Parathyroid adenoma (tissue), 2 donors: ENCODE data around the gene UBQLN4.

Source experiments
- H2AFZ ChIP-seq: fragments of 300-600 bp; sonication (generic); one replicate; pipeline ENCODE4 v1.7.0; 2017; ENCODE audit warnings: antibody characterized with exemption, mild to moderate bottlenecking
- H3K27ac ChIP-seq: fragments of 300-600 bp; sonication (generic); one replicate; pipeline ENCODE4 v1.7.0; 2017
- H3K27me3 ChIP-seq: fragments of 300-600 bp; sonication (generic); one replicate; pipeline ENCODE4 v1.7.0; 2017; ENCODE audit warnings: low read length; ENCODE audit not compliant: control insufficient read depth, insufficient read depth
- H3K36me3 ChIP-seq: fragments of 300-600 bp; sonication (generic); one replicate; pipeline ENCODE4 v1.7.0; 2017; ENCODE audit warnings: low read length; ENCODE audit not compliant: control insufficient read depth, insufficient read depth
- H3K4me1 ChIP-seq: fragments of 300-600 bp; sonication (generic); one replicate; pipeline ENCODE4 v1.7.0; 2017; ENCODE audit warnings: control low read depth
- H3K4me2 ChIP-seq: fragments of 300-600 bp; sonication (generic); one replicate; pipeline ENCODE4 v1.7.0; 2017; ENCODE audit warnings: low read length
- H3K4me3 ChIP-seq: fragments of 300-600 bp; sonication (generic); one replicate; pipeline ENCODE4 v1.7.0; 2017; ENCODE audit warnings: low read depth, low read length
- H3K79me2 ChIP-seq: fragments of 300-600 bp; sonication (generic); one replicate; pipeline ENCODE4 v1.7.0; 2017; ENCODE audit warnings: control low read depth
- H3K9ac ChIP-seq: fragments of 300-600 bp; sonication (generic); one replicate; pipeline ENCODE4 v1.7.0; 2017; ENCODE audit warnings: mild to moderate bottlenecking
- H3K9me3 ChIP-seq: fragments of 300-600 bp; sonication (generic); one replicate; pipeline ENCODE4 v1.7.0; 2017; ENCODE audit warnings: low read length; ENCODE audit not compliant: control insufficient read depth
- TF ChIP-seq, protein P1 (sequence below): fragments of 300-600 bp; sonication (generic); IDR thresholded peaks from one replicate; pipeline ENCODE4 v1.7.0; 2017; ENCODE audit warnings: antibody characterized with exemption, mild to moderate bottlenecking
- donor health status: primary hyperparathyroidism.

The UBQLN4 gene

DNA sequence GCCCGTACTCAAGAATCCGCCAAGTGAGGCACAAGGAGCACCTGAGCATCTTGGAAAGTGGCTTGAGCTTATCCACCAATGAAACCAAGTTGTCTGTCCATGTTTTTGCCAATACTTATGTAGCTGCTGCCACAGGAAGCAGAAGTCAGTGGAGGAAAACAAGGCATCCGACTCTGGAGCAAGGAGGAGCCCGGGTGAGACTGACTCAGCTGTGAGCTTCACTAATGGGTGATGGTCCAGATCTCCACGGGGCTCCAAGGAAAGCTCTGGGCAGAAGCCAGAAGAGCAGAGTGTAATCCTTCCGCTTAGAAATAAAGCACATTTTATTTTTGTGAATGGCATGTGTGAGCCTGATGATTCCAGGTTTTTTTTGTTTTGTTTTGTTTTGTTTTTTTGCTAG lies 20.6 kb downstream of the UBQLN4 start:
- no peaks in the 10 kb centered on the region for H3K9me3 ChIP-seq
- no peaks in the 10 kb centered on the region for H3K27me3 ChIP-seq
- no peak overlapping the region for H3K27ac ChIP-seq
- TF ChIP-seq, protein P1, sequence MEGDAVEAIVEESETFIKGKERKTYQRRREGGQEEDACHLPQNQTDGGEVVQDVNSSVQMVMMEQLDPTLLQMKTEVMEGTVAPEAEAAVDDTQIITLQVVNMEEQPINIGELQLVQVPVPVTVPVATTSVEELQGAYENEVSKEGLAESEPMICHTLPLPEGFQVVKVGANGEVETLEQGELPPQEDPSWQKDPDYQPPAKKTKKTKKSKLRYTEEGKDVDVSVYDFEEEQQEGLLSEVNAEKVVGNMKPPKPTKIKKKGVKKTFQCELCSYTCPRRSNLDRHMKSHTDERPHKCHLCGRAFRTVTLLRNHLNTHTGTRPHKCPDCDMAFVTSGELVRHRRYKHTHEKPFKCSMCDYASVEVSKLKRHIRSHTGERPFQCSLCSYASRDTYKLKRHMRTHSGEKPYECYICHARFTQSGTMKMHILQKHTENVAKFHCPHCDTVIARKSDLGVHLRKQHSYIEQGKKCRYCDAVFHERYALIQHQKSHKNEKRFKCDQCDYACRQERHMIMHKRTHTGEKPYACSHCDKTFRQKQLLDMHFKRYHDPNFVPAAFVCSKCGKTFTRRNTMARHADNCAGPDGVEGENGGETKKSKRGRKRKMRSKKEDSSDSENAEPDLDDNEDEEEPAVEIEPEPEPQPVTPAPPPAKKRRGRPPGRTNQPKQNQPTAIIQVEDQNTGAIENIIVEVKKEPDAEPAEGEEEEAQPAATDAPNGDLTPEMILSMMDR, result no peak
- no peak overlapping the region for H3K4me3 ChIP-seq
- no peak overlapping the region for H3K4me2 ChIP-seq
- no peaks in the 10 kb centered on the region for H3K36me3 ChIP-seq
- H2AFZ ChIP-seq, result no peak overlapping the region
- no peaks in the 10 kb centered on the region for H3K79me2 ChIP-seq
- no peaks in the 10 kb centered on the region for H3K4me1 ChIP-seq
- no peak overlapping the region for H3K9ac ChIP-seq

DNA sequence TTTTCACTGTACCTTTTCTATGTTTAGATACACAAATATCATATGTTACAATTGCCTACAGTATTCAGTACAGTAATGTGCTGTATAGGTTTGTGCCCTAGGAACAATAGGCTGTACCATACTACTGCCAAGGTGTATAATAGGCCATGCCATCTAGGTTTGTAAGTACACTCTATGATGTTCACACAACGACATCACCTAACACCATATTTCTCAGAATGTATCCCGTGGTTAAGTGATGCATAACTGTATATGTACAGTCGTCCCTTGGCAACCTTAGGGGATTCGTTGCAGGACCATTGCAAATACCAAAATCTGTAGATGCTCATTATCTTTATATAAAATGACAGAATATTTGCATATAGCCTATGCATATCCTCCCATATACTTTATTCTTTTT lies 27.0 kb downstream of the UBQLN4 start:
- Histone ChIP-seq H3K27me3 (no peaks in the 10 kb centered on the region), H3K27ac (no peak overlapping the region), H3K4me2 (no peak overlapping the region), H3K4me1 (peaks cover 4% of the 10 kb centered on the region), H3K79me2 (no peaks in the 10 kb centered on the region), H3K36me3 (no peaks in the 10 kb centered on the region), H3K9ac (no peak overlapping the region), H2AFZ (no peak overlapping the region), H3K4me3 (no peak overlapping the region), H3K9me3 (no peaks in the 10 kb centered on the region)
- TF ChIP-seq, protein P1, result no peak

DNA sequence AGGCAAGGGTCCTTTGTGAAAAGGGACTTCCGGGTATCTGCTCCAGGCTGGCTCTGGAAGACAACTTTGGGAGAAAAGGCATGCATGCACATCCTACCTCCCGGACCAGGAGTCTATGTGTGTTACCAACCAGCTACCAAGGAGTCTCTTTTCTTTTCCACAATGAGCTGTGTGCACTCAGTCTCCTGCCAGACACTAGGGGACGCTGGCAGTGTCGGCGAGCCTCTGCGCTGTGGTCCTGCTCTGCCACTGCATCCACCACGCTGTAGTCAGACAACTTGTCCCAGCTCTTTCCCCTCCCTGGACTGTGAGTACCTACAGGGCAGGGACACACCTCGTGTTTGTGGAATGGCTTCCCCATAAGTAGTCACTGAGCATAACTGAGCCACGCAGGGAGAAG lies 27.7 kb downstream of the UBQLN4 start:
- H3K27ac ChIP-seq, result no peak overlapping the region

DNA sequence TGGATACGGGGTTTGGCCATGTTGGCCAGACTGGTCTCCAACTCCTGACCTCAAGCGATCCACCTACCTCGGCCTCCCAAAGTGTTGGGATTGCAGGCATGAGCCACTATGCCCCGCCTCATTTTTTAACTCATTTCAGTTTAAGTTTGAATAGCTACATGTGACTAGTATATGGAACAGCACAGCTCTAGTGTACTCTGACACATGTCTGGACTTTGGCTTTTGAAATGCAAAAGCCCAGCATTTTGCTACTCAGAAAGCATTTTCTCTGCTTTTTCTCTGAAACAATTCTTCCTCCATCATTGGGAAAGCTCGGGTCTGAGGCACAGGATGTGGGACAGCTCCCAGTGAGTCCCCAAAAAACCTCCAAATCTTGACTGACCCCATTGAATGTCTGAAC lies 28.8 kb downstream of the UBQLN4 start:
- Histone ChIP-seq H2AFZ (no peak overlapping the region), H3K27ac (no peak overlapping the region), H3K79me2 (peaks cover 3% of the 10 kb centered on the region), H3K4me3 (no peak overlapping the region), H3K9ac (no peak overlapping the region), H3K36me3 (no peaks in the 10 kb centered on the region), H3K4me1 (peaks cover 7% of the 10 kb centered on the region), H3K27me3 (no peaks in the 10 kb centered on the region), H3K4me2 (no peak overlapping the region), H3K9me3 (no peaks in the 10 kb centered on the region)
- TF ChIP-seq, protein P1, result no peak

More for the DNA sequence above, 27.7 kb downstream of the UBQLN4 start:
- peaks cover 4% of the 10 kb centered on the region for H3K4me1 ChIP-seq
- H2AFZ ChIP-seq, result no peak overlapping the region
- H3K36me3 ChIP-seq, result no peaks in the 10 kb centered on the region
- no peak overlapping the region for H3K4me3 ChIP-seq
- no peak overlapping the region for H3K9ac ChIP-seq
- TF ChIP-seq, protein P1, result peak; percentile 32
- H3K27me3 ChIP-seq, result no peaks in the 10 kb centered on the region
- no peaks in the 10 kb centered on the region for H3K9me3 ChIP-seq
- peak overlapping the region; percentile 51 for H3K4me2 ChIP-seq
- no peaks in the 10 kb centered on the region for H3K79me2 ChIP-seq

DNA sequence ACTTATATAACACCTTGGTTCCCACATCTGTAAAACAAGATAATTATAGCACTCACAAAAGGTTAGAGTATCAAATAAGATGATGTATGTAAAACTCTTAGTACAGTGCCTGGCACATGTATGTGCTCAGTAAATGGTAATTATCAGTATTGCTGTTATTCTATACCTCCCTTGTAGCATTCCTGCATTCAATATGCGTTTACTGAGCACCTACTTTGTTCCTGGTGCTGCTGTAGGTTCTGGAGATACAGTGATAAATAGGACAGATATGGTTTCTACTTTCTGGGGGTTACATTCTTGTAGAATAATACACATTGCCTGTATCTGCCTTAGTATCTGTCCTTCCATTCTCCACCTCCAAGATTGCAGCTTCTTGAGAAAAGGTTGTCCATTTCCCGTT lies 31.6 kb downstream of the UBQLN4 start:
- peaks cover 8% of the 10 kb centered on the region for H3K79me2 ChIP-seq
- TF ChIP-seq, protein P1, result no peak
- no peak overlapping the region for H3K4me2 ChIP-seq
- H2AFZ ChIP-seq, result no peak overlapping the region
- H3K4me1 ChIP-seq, result peaks cover 9% of the 10 kb centered on the region
- no peak overlapping the region for H3K4me3 ChIP-seq
- H3K36me3 ChIP-seq, result no peaks in the 10 kb centered on the region
- no peaks in the 10 kb centered on the region for H3K9me3 ChIP-seq
- no peak overlapping the region for H3K27ac ChIP-seq
- H3K9ac ChIP-seq, result no peak overlapping the region
- no peaks in the 10 kb centered on the region for H3K27me3 ChIP-seq
